Measurements from ENCODE around the gene CREB5.

Gene CREB5

DNA sequence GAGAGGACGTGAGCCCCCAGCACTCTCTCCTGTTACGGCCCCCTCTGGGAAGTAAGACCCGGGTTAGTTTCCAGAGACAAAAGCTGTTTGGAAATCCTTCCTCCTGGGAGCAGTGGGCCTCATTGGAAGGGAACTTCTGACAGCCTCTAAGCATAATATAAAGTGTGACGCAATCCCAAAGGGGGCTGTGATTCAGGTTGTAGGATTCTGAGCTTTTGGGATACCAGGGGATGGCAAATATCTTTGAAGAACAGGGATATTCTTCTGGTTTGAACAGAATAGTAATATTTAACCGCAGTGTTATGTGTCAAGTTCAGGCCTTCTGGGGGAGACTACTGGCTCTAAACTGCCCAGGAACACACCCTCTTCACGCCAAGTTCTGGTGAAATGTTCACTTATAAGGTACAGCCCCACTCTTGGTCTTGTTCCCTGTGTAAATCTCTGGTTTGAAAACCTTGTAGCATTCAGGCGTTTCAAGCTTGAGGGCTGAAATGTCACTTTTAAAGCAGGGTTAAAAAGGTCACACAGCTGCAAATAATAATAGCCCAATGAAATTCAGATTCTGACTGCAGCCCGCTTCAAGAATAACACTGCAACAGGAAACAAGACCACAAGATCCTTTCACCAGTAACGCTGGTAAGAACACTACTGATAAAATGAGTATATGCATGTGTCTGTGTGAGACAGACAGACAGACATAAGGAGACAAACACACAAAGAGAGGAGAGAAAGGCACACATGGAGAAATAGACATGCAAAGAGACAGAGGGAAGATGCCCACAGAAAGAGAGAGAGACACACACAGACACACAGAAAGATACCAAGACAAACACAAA is 69.0 kb downstream of the CREB5 start:
- no peak for DNase-seq

DNA sequence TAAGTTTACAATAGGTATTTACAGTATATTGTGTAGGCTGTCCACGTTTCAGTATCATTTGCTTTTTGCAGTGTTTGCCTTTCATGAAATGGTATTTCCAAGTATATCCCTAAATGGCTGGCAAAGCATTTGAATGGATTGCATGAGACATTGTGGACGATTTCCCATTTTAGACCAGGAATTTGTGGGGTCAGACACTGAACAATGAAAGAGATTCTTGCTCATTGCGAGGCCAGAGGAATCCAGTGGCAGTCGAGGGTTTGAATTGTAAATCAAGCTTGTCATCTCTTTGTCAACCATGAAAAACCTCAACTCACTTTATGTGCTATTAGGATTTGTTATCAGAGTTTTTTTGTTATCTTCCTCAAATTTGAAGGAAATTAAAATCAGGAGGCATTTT is 70.8 kb downstream of the CREB5 start:
- DNase-seq: no peak

DNA sequence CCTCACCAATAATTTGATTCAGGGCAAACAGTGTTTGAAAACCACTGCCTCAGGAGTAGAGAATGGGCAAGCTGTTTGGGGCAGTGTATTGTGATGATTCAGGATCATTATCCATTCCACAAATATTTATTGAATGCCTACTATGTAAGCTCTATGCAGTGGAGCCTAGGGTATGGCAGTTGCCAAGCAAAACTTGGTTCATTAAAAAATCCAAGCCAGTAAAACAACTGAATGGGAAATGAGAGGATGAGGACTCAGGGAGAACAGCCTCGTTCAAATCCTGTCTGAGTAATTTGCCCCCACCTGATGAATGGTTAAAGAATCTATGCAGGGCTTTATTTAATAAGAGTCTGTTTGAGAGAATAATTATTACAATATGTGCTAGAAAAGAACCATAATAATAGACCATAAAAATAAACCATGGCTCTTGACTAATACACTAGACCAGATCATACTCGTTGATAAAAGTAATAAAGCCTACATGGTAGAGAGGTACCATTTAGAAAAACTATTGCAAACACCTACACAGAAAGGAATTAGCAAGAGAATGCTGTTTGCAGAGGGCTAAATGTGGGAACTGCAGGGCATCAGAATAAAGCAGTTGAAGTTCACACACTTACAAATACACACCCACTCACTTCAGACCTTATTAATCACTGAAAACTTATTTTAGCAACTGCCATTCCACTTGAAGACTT is 71.7 kb downstream of the CREB5 start:
- no peak for DNase-seq

DNA sequence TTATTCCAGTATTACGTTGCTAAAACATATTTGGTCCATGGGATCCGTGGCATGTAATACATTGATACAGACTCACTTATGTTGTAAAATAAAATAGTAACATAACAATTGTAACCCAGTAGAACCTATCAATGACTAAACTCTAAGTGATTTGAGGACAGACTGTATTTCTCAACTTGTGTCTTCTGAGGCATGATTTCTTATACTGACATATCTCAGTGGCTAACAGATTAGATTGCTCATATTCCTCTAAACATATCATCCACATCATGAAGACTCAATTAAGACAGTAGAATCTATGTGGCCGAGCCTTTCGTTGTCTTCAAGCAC is 72.3 kb downstream of the CREB5 start:
- no peak for DNase-seq

DNA sequence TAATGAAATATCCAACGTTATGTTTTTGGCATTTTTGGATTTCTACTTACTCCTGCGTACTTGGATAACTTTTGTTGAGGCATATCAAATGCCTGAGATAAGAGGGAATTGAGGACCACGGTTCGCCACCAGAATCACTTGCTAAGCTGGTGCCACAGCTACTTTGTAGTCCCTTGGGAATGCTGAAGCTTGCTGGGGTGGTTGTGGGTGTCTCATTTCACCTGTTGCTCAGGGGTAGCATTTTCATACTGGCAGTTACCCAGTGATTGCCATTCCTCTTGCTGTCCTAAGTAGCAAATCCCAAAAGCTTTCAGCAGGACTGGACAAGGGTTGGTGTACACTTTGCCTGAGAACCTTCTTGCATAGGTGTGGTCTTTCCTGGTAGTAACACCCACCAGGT is 75.2 kb downstream of the CREB5 start:
- DNase-seq: no peak

DNA sequence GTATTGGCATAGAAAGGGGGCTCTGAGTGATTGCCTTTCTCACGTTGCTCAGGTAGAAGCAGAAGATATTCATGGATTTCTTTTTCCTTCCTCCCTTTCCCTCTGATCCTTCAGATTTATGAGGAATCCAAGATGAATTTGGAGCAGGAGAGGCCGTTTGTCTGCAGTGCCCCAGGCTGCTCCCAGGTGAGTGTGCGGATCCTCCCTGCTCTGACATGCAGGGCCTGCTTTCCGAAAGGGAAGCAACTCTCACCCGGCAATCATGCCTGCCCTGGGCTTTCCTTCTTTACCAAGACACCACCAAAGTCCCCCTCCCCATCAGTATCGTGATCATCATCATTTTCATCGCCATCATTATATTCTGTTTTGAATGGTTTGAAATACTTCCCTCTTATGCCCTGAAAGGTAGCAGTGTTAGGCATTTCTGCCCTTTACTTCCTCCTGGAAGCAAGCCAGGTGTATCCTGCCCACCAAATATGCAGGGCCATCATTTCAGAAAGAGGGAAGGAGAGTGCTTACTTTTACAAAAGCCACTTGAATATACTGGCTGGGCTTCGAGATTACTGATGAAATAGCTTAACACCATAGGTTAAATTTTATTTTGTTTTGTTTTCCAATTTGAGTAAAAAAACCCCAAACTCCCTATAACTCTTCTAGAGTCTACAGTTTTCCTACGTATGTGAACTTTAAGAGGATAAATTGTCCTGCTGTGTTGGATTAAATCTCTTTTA is 75.9 kb downstream of the CREB5 start:
- no peak for DNase-seq

DNA sequence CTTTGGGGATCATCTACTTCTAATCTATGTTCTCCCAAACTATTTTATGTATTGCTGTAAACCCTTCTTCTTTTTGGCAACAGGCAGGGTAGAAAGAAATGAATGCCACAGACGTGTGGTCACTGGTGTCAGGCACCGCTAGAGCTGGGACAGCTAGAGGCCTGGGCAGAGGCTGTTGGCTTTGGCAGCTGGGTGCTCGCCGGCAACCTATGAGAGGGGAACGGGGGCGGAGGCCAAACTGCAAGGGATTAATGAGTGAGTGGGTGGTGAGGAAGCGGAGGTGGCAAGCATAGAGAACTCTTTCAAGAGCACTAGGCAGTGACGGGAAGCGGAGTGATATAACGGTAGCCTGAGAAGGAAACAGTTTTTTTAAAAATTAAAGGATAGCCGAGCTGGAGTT is 78.5 kb downstream of the CREB5 start:
- no peak for DNase-seq

DNA sequence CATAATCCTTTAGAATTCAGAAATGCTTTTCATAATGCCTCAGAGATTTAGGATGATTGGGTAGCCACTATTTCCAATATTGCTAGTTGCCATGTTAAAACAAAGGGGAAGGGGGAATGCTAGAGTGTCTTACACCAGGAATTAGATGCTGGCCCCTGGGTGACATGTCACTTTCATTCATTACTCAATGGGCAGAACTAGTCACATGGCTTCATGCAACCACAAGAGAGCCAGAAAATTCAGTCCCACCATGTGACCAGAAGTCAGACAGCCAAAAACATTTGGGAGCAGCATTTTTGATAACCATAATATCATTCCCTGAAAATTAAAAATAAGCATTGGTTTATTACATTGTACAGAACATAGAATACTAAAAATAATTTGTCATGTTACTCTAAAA is 81.2 kb downstream of the CREB5 start:
- no peak for DNase-seq

DNA sequence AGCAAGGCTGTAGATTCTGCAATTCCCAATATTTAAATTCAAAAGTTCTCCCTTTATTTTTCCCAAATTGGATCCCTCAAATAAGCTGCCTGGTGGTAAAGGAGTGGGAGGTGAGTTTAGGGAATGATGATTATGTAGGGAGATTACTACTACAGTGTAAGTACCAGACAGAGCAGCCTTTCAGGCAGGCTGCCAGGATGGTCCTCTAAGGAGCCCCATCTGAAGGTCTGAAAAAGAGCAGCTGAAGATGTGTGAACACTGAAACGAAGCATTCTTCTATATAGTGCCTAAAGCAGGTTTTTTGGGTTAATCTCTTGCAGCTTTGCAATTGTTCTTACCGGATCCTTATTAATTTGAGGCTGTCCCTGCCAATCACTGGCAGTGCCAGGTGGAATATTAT is 84.7 kb downstream of the CREB5 start:
- no peak for DNase-seq

DNA sequence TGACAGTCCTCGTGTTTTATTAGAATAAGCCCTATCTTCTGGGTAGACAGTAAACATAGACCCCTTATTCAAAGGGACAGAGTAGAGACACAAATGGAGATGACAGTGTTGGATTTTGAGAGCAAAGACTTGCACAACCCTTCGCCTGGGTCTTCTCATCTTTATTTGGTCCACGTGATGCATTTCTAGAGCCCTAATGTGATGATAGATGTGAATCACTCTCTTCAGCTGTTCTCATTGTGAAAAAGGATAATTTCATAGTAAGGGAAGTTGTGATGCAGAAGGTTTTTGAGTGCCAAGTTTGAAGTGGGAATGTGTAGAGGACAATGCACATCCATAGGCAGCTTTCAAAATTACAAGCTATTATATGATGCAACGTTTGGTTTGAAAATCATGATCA is 86.3 kb downstream of the CREB5 start:
- DNase-seq: no peak

DNA sequence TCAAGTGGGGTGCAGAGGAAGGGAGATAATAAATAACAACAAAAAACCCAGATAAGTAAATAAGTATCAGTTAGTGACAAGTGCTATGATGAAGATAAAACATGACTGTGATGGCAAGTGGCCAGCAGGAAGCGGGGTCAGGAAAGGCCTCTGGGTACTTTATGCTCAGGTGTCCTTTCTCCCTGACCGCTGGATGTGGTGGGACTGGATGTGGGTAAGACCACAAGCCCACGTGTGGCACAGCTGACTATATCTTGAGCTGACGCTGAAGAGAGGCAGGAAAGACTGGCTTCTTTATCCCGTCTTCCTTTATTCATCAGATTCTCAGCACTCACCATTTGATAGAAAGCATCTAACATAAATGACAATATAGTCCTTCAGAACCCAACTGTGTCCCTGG is 87.8 kb downstream of the CREB5 start:
- no peak for DNase-seq

DNA sequence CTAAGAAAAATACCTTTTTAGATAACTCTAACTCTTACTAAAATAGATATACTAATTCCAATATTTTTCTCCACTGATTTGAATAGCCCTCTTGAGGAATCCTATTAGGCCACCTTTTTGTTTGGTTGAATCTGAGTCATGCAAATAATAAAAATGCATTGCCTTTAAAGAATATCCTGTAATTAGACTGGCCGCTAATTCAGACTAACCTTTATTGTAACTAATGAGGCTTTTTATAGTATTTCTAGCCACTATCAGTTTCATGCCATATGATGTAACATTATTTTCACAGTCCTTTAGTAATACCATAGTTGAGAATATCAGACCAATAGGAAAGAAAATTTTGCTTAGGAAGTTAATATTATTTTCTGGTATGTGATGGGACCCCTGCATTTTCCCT is 90.1 kb downstream of the CREB5 start:
- DNase-seq: no peak

DNA sequence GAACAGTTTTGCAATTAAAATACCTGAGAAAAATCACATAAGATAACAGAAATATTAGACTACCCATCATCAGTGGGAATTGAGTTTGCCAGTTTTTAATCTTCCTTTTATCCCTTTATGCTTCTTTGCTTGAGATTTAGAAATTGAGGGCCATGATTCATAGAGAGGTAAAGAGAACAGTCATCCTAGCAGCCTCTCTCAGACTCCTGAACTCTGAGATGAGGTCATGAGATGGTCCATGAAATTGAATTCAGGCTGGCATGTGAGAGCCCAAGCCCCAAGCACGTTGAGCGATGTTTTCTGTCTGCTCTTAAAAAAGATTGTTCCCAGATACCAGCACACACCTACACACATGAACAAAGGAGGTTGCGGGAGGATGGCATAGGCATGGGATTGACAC is 91.1 kb downstream of the CREB5 start:
- no peak for DNase-seq

DNA sequence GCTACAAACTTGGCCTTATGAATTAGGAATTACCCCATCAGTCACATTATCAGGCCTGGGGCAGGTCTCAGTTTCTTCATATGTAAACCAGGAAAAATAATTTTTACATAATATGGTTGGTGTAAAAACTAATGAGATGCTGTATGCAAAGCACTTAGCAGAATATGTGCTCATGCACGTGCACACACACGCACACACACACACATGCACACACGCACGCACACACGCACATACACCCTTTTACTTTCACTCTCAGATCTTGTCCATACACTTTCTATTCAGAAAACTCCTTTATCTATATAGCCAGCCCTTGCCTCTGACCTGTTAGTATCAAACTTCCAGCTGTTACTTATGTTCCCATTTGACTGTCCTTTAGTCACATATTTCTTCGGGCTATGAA is 92.7 kb downstream of the CREB5 start:
- no peak for DNase-seq

DNA sequence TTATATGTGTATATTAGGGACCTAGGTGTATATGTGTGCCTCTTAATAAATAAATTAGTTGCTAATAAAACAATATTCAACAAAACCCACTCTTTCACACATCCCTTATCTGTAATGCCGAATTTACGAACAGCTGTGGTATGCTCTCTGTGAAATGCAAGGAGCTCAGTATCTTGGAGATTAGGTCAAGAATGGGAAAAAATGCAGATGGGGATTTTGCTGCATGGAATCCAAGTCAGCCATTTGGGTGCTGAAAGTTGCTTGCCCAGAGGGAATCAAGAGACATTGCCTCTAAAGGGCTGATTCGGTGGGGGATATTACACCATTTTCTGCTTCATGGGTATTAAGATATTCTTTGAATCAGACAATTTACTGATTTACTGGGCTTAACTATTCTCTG is 93.5 kb downstream of the CREB5 start:
- no peak for DNase-seq

DNA sequence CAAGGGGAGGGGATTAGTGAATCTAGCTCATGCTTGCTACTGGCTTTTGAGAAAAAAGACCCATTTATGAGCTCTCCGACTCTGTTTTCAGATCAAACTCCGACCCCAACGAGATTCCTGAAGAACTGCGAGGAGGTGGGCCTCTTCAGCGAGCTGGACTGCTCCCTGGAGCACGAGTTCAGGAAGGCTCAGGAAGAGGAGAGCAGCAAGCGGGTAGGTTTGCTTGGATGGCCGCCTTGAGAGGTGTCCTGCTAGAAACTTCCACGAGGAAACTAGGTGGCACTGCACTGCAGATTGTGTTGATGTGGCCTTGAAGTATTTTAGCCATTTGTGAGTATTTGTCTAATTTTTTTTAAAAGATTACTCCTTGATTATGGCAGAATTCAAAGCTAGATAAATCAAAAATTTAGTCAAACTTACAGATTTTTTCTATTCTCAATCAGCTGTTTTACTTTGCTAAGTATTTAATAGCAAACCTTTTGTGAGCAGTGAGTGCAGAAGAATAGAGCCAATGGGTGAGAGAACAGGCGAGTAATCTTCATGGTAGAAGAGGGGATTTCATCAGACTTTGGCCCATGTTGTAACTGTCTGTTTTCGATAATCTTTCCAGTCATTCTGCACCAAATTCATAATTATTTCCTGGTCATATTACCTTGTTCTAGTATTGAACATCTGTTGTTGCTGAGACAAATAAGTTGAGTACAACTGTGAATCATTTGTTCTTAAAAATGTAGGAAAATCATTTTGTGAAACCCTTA is 95.4 kb downstream of the CREB5 start:
- DNase-seq: no peak

DNA sequence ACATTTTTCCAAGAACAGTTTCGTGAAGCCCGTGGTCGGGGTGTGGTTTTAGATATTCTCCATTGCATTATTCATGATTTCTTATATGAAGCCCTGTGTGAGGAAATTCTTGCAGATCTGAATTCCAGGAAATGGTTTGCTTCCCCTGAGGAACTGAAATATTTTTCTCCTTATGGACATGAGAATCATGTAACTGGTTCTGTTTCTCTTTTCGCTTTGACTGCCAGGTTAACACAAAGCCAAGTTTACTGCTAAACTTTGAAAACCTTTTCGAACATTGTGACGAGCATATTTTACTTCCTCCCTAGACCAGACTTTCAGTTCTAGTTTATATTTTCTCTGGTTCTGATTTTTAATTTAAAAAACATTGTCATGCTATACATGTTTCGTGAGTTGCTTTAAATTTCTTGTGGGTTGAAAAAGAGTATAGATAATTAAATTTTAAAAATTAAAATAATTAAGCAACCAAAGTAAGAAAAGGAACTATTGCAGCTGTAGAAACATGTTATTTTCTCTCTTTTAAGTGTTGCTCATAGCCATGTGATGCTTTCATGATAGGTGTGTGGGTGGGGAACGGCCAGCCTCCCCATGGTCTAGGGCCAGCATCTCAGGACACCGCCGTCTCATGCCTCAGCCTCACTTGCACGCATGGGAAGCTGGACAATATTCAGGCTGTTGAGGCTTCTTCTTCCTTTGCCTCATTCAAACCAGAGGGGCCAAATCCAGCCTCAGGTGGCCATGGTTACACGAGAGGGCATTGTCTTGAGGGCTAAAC is 97.1 kb downstream of the CREB5 start:
- DNase-seq: no peak

DNA sequence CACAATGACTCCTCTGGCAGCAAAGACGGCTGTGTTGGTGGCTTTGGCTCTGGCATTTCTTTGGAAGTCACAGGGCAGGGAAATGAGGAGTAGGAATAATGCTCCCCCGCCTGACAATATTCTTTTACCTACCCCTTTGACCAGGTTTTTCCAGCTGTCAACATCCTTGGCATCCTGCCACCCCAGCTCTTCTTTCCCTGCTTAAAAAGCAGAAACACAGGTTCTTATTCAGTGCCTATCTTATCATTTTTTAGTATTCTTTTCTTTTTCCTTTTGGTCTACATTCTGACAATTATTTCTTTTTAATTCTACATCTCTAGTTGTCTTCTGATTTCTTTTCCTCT is 97.7 kb downstream of the CREB5 start:
- no peak for DNase-seq

DNA sequence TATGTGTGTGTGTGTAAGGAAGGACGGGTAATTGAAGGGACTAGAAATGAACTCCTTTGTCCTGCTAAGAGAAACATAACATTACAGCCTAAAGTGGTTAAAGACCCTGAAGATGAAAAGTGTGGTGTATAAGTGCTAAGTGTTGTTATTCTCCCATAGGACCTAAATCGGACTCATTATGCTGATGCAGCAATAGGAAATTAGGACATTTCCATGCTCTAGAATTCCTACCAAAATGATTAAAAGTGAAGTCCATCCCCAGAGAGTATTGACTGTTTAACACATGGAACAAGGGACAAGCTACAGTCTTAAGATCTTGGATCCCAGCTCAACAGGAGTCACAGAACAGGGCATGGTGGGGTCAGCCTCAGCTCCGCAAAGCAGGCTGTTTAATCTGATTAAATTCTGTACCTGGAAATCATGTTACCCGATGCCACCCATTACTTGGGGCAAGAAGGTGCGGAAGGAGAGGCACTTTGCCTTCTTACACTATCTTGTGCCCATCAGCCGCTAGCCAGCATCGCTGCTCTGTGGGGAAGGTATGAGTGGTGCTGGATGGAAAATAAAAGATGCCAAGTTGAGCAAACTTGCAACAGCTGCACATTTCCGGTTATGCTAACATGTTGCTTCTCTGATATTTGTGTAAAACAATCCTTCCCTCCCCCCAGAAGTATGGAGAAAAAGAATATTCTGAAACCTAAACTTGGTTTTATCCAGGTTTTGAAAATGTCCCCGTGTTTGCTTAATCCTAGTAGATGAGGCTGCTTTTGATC is 100.5 kb downstream of the CREB5 start:
- DNase-seq: no peak

DNA sequence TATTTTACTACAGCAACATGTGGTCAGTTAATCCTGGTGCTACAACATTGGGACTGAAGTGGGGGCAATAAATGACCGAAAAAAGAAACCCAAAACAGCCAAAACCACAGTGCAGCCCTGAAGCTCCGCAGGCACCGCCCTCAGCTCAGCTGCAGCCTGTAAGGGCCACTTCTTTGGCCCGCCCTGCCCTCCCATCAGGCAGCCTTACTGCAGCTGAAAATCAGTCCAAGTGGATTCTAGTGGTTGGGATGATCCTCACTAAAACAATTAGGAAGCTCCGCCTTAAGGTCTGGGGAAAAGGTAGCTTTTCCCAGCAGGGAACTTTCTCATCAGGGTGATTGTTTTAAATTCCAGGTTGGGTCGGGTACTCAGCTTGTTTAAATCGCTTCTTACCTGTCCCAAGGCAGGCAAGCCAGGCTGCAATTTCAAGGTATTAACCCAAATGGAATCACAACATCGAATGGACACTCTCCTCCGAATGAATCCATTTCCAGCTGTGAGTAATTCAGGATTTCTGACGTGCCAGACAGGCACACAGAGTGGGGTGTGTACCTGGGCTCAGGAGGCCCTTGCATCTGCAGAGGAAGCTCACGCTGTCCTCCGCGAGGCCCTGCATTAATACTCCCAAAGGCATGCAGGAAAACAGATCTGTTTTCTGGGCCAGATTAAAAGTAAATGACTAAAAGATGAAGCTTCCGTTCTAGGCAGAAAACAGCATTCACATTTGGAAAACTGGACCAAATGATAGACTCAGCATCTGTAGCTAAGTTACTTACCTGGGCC is 104.3 kb downstream of the CREB5 start:
- no peak for DNase-seq

DNA sequence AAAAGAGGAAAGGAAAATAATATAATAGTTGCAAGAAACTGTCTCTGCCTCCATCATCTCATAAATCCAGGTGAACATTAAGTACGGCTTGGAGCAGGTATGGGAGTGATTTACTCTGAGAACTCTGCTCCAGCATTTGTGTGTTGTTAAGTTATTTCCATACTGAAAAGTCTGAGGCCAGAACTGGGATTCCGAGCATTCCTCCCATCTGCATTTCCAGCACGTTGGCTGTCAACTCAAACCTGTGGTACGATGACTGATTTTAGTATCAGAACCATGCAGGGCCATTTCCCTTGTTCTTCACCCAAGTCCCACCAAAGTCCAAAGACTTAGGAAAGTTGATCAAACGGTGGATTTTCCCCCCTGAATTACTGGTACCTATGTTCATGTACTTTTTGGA is 104.9 kb downstream of the CREB5 start:
- no peak for DNase-seq
